CD14-positive monocyte (primary cell): Measurements from ENCODE around the gene GTF2B. TPM values are rescaled to one million over a fixed set of nuclear protein-coding genes. Genes with fewer than 3 reads are reported as not detected.

ENCODE experiments used
- DNase-seq, 3 donors: peaks; one replicate each; pipeline ENCODE4 v3.0.0-alpha.2; 2011 to 2022
- H2AFZ ChIP-seq: 2 replicates; pipeline ENCODE4 v1.6.0; 2012; ENCODE audit warnings: mild to moderate bottlenecking, low read depth, low read length, inconsistent platforms; ENCODE audit not compliant: insufficient read depth, poor library complexity, severe bottlenecking
- H3K27ac ChIP-seq, 2 donors: 1 replicate in 1 of 2; 2 replicates in 1 of 2; pipeline ENCODE4 v1.5.1; 2012 to 2013; ENCODE audit warnings: low read length in 2 of 2, control low read depth in 1 of 2, inconsistent platforms in 1 of 2, low read depth in 1 of 2, mild to moderate bottlenecking in 1 of 2
- H3K27me3 ChIP-seq, 2 donors: one replicate each; pipeline versions ENCODE4 v1.6.0 to v1.6.1; 2011 to 2013; ENCODE audit warnings: low read length in 2 of 2; ENCODE audit not compliant: control insufficient read depth in 2 of 2, insufficient read depth in 2 of 2
- H3K36me3 ChIP-seq, 2 donors: replicated peaks in 1 of 2; 1 replicate in 1 of 2; 2 replicates in 1 of 2; pipeline versions ENCODE4 v1.5.1 to v1.6.1; 2012 to 2013; ENCODE audit warnings: low read length in 2 of 2, control low read depth in 1 of 2, inconsistent platforms in 1 of 2, mild to moderate bottlenecking in 1 of 2; ENCODE audit not compliant: insufficient read depth in 2 of 2, control insufficient read depth in 1 of 2
- H3K4me1 ChIP-seq, 2 donors: 1 replicate in 1 of 2; 2 replicates in 1 of 2; pipeline versions ENCODE4 v1.5.1 to v1.6.1; 2012 to 2013; ENCODE audit warnings: low read length in 2 of 2, control low read depth in 1 of 2, inconsistent platforms in 1 of 2, mild to moderate bottlenecking in 1 of 2, moderate library complexity in 1 of 2; ENCODE audit not compliant: insufficient read depth in 2 of 2, control insufficient read depth in 1 of 2
- H3K4me2 ChIP-seq: replicated peaks from 2 replicates; pipeline ENCODE3; 2012; ENCODE audit warnings: low read length, moderate library complexity, mild to moderate bottlenecking; ENCODE audit not compliant: poor library complexity, severe bottlenecking; ENCODE audit errors: extremely low read depth
- H3K4me3 ChIP-seq, 3 experiments: fragments of 200-600 bp in 1 of 3; sonication (generic) in 1 of 3; replicated peaks in 1 of 3; 1 replicate in 2 of 3; 2 replicates in 1 of 3; pipeline ENCODE4 v1.5.1; 2011 to 2013; ENCODE audit warnings: low read length in 3 of 3, mild to moderate bottlenecking in 3 of 3, control low read depth in 2 of 3, low read depth in 2 of 3, inconsistent platforms in 1 of 3, moderate library complexity in 1 of 3
- H3K79me2 ChIP-seq: 2 replicates; pipeline ENCODE4 v1.6.0; 2012; ENCODE audit warnings: mild to moderate bottlenecking, control low read depth, inconsistent platforms, low read length, moderate library complexity; ENCODE audit not compliant: insufficient read depth
- H3K9ac ChIP-seq: 2 replicates; pipeline ENCODE4 v1.6.0; 2017; ENCODE audit warnings: low read length, mild to moderate bottlenecking; ENCODE audit not compliant: insufficient read depth, poor library complexity, severe bottlenecking
- H3K9me3 ChIP-seq, 2 donors: replicated peaks in 1 of 2; 1 replicate in 1 of 2; 2 replicates in 1 of 2; pipeline versions ENCODE4 v1.5.1 to v1.6.1; 2012 to 2013; ENCODE audit warnings: low read length in 2 of 2, control low read depth in 1 of 2; ENCODE audit not compliant: control insufficient read depth in 1 of 2, insufficient read depth in 1 of 2
- H4K20me1 ChIP-seq: 2 replicates; pipeline ENCODE4 v1.6.0; 2012; ENCODE audit warnings: mild to moderate bottlenecking, low read length, control low read depth, moderate library complexity; ENCODE audit not compliant: insufficient read depth
- H3K27ac Mint-ChIP-seq, 7 donors: one replicate each; pipeline ENCODE4 v1.8.0; 2020; ENCODE audit warnings: mild to moderate bottlenecking in 7 of 7, mixed read lengths in 7 of 7, moderate library complexity in 6 of 7, inconsistent platforms in 2 of 7
- H3K27me3 Mint-ChIP-seq, 3 donors: one replicate each; pipeline ENCODE4 v1.8.0; 2021 to 2022; ENCODE audit warnings: low read depth in 3 of 3, mild to moderate bottlenecking in 3 of 3, mixed read lengths in 3 of 3, moderate library complexity in 3 of 3, inconsistent platforms in 1 of 3
- H3K36me3 Mint-ChIP-seq, 2 donors: one replicate each; pipeline ENCODE4 v1.8.0; 2020; ENCODE audit warnings: mixed read lengths in 2 of 2, inconsistent platforms in 1 of 2, mild to moderate bottlenecking in 1 of 2
- H3K4me1 Mint-ChIP-seq: one replicate; pipeline ENCODE4 v1.8.0; 2020; ENCODE audit warnings: mild to moderate bottlenecking, mixed read lengths
- H3K4me3 Mint-ChIP-seq, 2 donors: one replicate each; pipeline ENCODE4 v1.8.0; 2020; ENCODE audit warnings: mild to moderate bottlenecking in 2 of 2, mixed read lengths in 2 of 2, moderate library complexity in 1 of 2
- H3K9me3 Mint-ChIP-seq, 7 donors: one replicate each; pipeline ENCODE4 v1.8.0; 2020 to 2022; ENCODE audit warnings: mixed read lengths in 7 of 7, mild to moderate bottlenecking in 6 of 7, moderate library complexity in 6 of 7, inconsistent platforms in 2 of 7
- WGBS: methylation state at CpG from one replicate; pipeline ENCODE4 v1.1.5; 2013; ENCODE audit warnings: missing lambda C conversion rate; ENCODE audit not compliant: insufficient coverage; 5-methylcytosine and 5-hydroxymethylcytosine counted together
- intact Hi-C, 2 donors: fragments of 100-400 bp; cut with micrococcal nuclease; formaldehyde crosslinking; loops; one replicate each; pipeline versions ENCODE4 v1.15.0 to v1.15.1; 2023
- polyA plus RNA-seq, 3 donors: library from polyadenylated mRNA; depleted of rRNA in 1 of 3; unstranded in 2 of 3; stranded (reverse) in 1 of 3; fragments of 300-500 nt in 2 of 3; fragments of >200 nt in 1 of 3; fragmentation: Illumina TruSeq in 2 of 3; gene quantifications; 1 replicate in 2 of 3; 2 replicates in 1 of 3; pipeline ENCODE4 v1.2.3, GENCODE V29; 2012 to 2021
- TF ChIP-seq, protein P1 (sequence below): fragments of 200-600 bp; IDR thresholded peaks from one replicate; pipeline ENCODE4 v1.8.0; 2022; ENCODE audit warnings: antibody characterized with exemption, mild to moderate bottlenecking

The GTF2B gene
- polyA plus RNA-seq, 3 donors = 26.9 to 46.1 (median 39.2) TPM

DNA sequence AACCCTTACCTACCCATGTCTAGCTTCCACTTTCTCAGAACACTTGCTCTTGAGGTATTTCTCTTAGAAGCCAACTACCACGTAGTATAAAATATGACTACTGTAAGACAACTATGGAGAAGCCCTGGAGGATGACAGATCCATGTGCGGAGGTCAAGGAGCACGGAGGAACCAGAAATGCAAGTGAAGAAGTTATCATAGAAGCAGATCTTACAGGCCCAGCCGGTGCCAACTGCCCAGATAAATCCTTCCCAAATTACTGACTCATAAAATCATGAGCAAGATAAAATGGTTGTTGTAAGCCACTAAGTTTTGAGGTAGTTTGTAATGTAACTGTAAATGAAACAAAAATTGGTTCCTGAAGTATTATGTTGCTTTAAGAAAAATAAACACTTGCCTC is 12.6 kb downstream of the GTF2B start:
- H3K79me2 ChIP-seq = peaks cover 97% of the 10 kb centered on the region
- WGBS = 100% methylated on average over 2 of the region's 4 CpGs
- H3K27ac ChIP-seq = no peak overlapping the region
- no peaks in the 10 kb centered on the region for H3K9me3 ChIP-seq
- Mint-ChIP-seq H3K27me3 (no peaks in the 10 kb centered on the region), H3K27ac (peak overlapping the region in 2 of 7 donors; percentile 23 to 47), H3K36me3 (peaks cover 36 to 56% of the 10 kb centered on the region in 2 donors), H3K9me3 (peaks cover 0 to 2% (median 0%) of the 10 kb centered on the region in 7 donors), H3K4me1 (peaks cover 14% of the 10 kb centered on the region), H3K4me3 (no peak overlapping the region)
- H3K4me3 ChIP-seq = no peak overlapping the region
- intact Hi-C loops = loop anchor here in 1 of 2 donors (5.0 kb wide), 1 partner anchor 221 kb away; no protein-coding TSS in a partner anchor
- H2AFZ ChIP-seq = no peak overlapping the region
- H3K27me3 ChIP-seq = no peaks in the 10 kb centered on the region
- DNase-seq = no peak
- H3K9ac ChIP-seq = no peak overlapping the region
- TF ChIP-seq, protein P1, sequence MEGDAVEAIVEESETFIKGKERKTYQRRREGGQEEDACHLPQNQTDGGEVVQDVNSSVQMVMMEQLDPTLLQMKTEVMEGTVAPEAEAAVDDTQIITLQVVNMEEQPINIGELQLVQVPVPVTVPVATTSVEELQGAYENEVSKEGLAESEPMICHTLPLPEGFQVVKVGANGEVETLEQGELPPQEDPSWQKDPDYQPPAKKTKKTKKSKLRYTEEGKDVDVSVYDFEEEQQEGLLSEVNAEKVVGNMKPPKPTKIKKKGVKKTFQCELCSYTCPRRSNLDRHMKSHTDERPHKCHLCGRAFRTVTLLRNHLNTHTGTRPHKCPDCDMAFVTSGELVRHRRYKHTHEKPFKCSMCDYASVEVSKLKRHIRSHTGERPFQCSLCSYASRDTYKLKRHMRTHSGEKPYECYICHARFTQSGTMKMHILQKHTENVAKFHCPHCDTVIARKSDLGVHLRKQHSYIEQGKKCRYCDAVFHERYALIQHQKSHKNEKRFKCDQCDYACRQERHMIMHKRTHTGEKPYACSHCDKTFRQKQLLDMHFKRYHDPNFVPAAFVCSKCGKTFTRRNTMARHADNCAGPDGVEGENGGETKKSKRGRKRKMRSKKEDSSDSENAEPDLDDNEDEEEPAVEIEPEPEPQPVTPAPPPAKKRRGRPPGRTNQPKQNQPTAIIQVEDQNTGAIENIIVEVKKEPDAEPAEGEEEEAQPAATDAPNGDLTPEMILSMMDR = no peak
- peaks cover 54 to 67% of the 10 kb centered on the region in 2 donors for H3K36me3 ChIP-seq
- H3K4me2 ChIP-seq = no peak overlapping the region
- peaks cover 9 to 14% of the 10 kb centered on the region in 2 donors for H3K4me1 ChIP-seq
- peaks cover 100% of the 10 kb centered on the region for H4K20me1 ChIP-seq

DNA sequence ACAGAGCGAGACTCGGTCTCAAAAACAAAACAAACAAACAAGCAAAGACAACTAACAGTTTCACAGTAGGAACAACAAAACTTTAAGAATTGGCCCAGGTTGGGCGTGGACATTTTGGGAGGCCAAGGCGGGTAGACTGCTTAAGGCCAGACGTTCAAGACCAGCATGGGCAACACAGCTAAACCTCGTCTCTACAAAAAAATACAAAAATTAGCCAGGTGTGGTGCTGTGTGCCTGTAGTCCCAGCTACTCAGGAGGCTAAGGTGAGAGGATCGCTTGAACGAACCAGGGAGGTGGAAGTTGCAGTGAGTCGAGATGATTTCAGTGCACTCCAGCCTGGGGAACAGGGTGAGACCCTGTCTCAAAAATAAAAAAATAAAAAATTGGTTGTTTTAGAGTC is 13.5 kb downstream of the GTF2B start:
- Histone ChIP-seq H4K20me1 (peaks cover 100% of the 10 kb centered on the region), H3K27me3 (no peaks in the 10 kb centered on the region), H2AFZ (no peak overlapping the region), H3K79me2 (peaks cover 97% of the 10 kb centered on the region), H3K9me3 (no peaks in the 10 kb centered on the region), H3K4me2 (no peak overlapping the region), H3K4me3 (no peak overlapping the region), H3K9ac (no peak overlapping the region), H3K4me1 (peaks cover 14 to 21% of the 10 kb centered on the region in 2 donors), H3K27ac (peak overlapping the region in 1 of 2 donors; percentile 3), H3K36me3 (peaks cover 45 to 59% of the 10 kb centered on the region in 2 donors)
- peaks cover 19% of the 10 kb centered on the region for H3K4me1 Mint-ChIP-seq
- no peaks in the 10 kb centered on the region for H3K27me3 Mint-ChIP-seq
- TF ChIP-seq, protein P1 = no peak
- no peak for DNase-seq
- peaks cover 0 to 2% (median 0%) of the 10 kb centered on the region in 7 donors for H3K9me3 Mint-ChIP-seq
- peaks cover 28 to 51% of the 10 kb centered on the region in 2 donors for H3K36me3 Mint-ChIP-seq
- peak overlapping the region in 3 of 7 donors; percentile 18 to 24 (median 18) for H3K27ac Mint-ChIP-seq
- intact Hi-C loops = loop anchor here in 1 of 2 donors (5.0 kb wide), 1 partner anchor 221 kb away; no protein-coding TSS in a partner anchor
- H3K4me3 Mint-ChIP-seq = no peak overlapping the region
- WGBS = 93% methylated on average over 6 of the region's 9 CpGs
